Liver (tissue), 9 donors: ENCODE measurements around the gene GRK7. TPM values are rescaled to one million over a fixed set of nuclear protein-coding genes. Genes with fewer than 3 reads are reported as not detected.

Source experiments
- DNase-seq: peaks from one replicate; pipeline ENCODE4 v3.0.0-alpha.2; 2017; ENCODE audit warnings: low spot score
- H3K27ac ChIP-seq, 2 donors: one replicate each; pipeline ENCODE4 v1.7.0; 2013; ENCODE audit warnings: inconsistent platforms in 2 of 2, low read length in 2 of 2, control low read depth in 1 of 2, low read depth in 1 of 2, mild to moderate bottlenecking in 1 of 2
- H3K27me3 ChIP-seq, 4 donors: one replicate each; pipeline versions ENCODE4 v1.6.1 to v1.7.0; 2013; ENCODE audit warnings: low read length in 3 of 4, inconsistent platforms in 1 of 4, mild to moderate bottlenecking in 1 of 4, moderate library complexity in 1 of 4; ENCODE audit not compliant: control insufficient read depth in 4 of 4, insufficient read depth in 4 of 4
- H3K36me3 ChIP-seq, 4 donors: one replicate each; pipeline versions ENCODE4 v1.6.1 to v1.7.0; 2013; ENCODE audit warnings: low read length in 3 of 4, mild to moderate bottlenecking in 3 of 4, low read depth in 1 of 4, moderate library complexity in 1 of 4; ENCODE audit not compliant: control insufficient read depth in 4 of 4, insufficient read depth in 3 of 4
- H3K4me1 ChIP-seq, 4 donors: one replicate each; pipeline versions ENCODE4 v1.6.1 to v1.7.0; 2013; ENCODE audit warnings: low read length in 3 of 4, mild to moderate bottlenecking in 3 of 4, moderate library complexity in 1 of 4; ENCODE audit not compliant: control insufficient read depth in 4 of 4, insufficient read depth in 4 of 4
- H3K4me3 ChIP-seq, 3 donors: one replicate each; pipeline versions ENCODE4 v1.6.1 to v1.7.0; 2013; ENCODE audit warnings: low read length in 3 of 3, control low read depth in 1 of 3, low read depth in 1 of 3, mild to moderate bottlenecking in 1 of 3
- H3K9ac ChIP-seq, 2 donors: one replicate each; pipeline ENCODE4 v1.7.0; 2013; ENCODE audit warnings: low read length in 2 of 2, mild to moderate bottlenecking in 2 of 2, moderate library complexity in 2 of 2, control low read depth in 1 of 2, low read depth in 1 of 2
- H3K9me3 ChIP-seq, 4 donors: one replicate each; pipeline versions ENCODE4 v1.6.1 to v1.7.0; 2013; ENCODE audit warnings: low read length in 3 of 4; ENCODE audit not compliant: control insufficient read depth in 4 of 4
- ATF3 ChIP-seq: IDR thresholded peaks from 2 replicates; pipeline ENCODE4 v1.6.1; 2016; ENCODE audit warnings: antibody characterized with exemption
- CTCF ChIP-seq: fragments of 150-350 bp; IDR thresholded peaks from 2 replicates; pipeline ENCODE4 v1.5.1; 2017; ENCODE audit warnings: improper control_type of control experiment, low read depth, low read length; ENCODE audit not compliant: missing input control
- FOXA1 ChIP-seq: IDR thresholded peaks from 2 replicates; pipeline ENCODE4 v1.6.1; 2016; ENCODE audit warnings: antibody characterized with exemption
- FOXA2 ChIP-seq: IDR thresholded peaks from 2 replicates; pipeline ENCODE4 v1.6.1; 2016; ENCODE audit warnings: antibody characterized with exemption
- GABPA ChIP-seq, 2 donors: IDR thresholded peaks in 1 of 2; conservative IDR thresholded peaks in 1 of 2; 2 replicates each; pipeline ENCODE4 v1.6.1; 2016; ENCODE audit warnings: antibody characterized with exemption in 2 of 2, mild to moderate bottlenecking in 1 of 2, moderate library complexity in 1 of 2
- HNF4A ChIP-seq, 2 donors: conservative IDR thresholded peaks; 2 replicates each; pipeline ENCODE4 v1.6.1; 2016; ENCODE audit warnings: antibody characterized with exemption in 2 of 2, mild to moderate bottlenecking in 2 of 2
- HNF4G ChIP-seq: IDR thresholded peaks from 2 replicates; pipeline ENCODE4 v1.6.1; 2016; ENCODE audit warnings: antibody characterized with exemption
- JUND ChIP-seq, 2 donors: IDR thresholded peaks; 2 replicates each; pipeline ENCODE4 v1.6.1; 2016; ENCODE audit warnings: antibody characterized with exemption in 2 of 2
- NR2F2 ChIP-seq: IDR thresholded peaks from 2 replicates; pipeline ENCODE4 v1.6.1; 2016; ENCODE audit warnings: antibody characterized with exemption
- RXRA ChIP-seq, 2 donors: IDR thresholded peaks; 2 replicates each; pipeline ENCODE4 v1.6.1; 2017 to 2018; ENCODE audit warnings: antibody characterized with exemption in 2 of 2, mild to moderate bottlenecking in 1 of 2
- SP1 ChIP-seq: IDR thresholded peaks from 2 replicates; pipeline ENCODE4 v1.6.1; 2018; ENCODE audit warnings: antibody characterized with exemption, mild to moderate bottlenecking
- TAF1 ChIP-seq: conservative IDR thresholded peaks from 2 replicates; pipeline ENCODE4 v1.6.1; 2016; ENCODE audit warnings: antibody characterized with exemption, mild to moderate bottlenecking
- YY1 ChIP-seq: IDR thresholded peaks from 2 replicates; pipeline ENCODE4 v1.6.1; 2016; ENCODE audit warnings: antibody characterized with exemption, mild to moderate bottlenecking
- WGBS: extraction: QIAGEN DNeasy Blood & Tissue Kit; methylation state at CpG from one replicate; pipeline ENCODE4 v1.1.7; 2013; 5-methylcytosine and 5-hydroxymethylcytosine counted together
- polyA plus RNA-seq, 2 donors: library from polyadenylated mRNA; stranded (reverse) in 1 of 2; unstranded in 1 of 2; fragments of 200-250 nt in 1 of 2; fragments of >200 nt in 1 of 2; fragmentation: Nextera tagmentation in 1 of 2; extraction: Ambion mirVana in 1 of 2; gene quantifications; one replicate each; pipeline versions ENCODE4 v1.2.1 to v1.2.3, GENCODE V29; 2013 to 2015
- total RNA-seq, 2 donors: library from RNA; depleted of rRNA; stranded (reverse); fragments of >200 nt; gene quantifications; one replicate each; pipeline ENCODE4 v1.2.3, GENCODE V29; 2014
- TF ChIP-seq, protein P1 (sequence below): IDR thresholded peaks from 2 replicates; pipeline ENCODE4 v1.6.1; 2016; ENCODE audit warnings: antibody characterized with exemption
- TF ChIP-seq, protein P2 (sequence below): IDR thresholded peaks from 2 replicates; pipeline ENCODE4 v1.6.1; 2016; ENCODE audit warnings: antibody characterized with exemption
- TF ChIP-seq, protein P3 (sequence below): IDR thresholded peaks from 2 replicates; pipeline ENCODE4 v1.6.1; 2016; ENCODE audit warnings: antibody characterized with exemption, mild to moderate bottlenecking
- donor health status: healthy.
- donor health status: healthy.
- donor health status: healthy.
- donor health status: healthy.
- donor health status: healthy.

GRK7 gene
- total and polyA plus RNA-seq, 4 donors, result 0.08 TPM; not detected in 3

GRCh38 chr3:141810161-141810560 is 47.0 kb downstream of the GRK7 start:
- DNase-seq, result no peak
- Histone ChIP-seq H3K9ac (no peak overlapping the region), H3K4me1 (no peaks in the 10 kb centered on the region), H3K27me3 (no peaks in the 10 kb centered on the region), H3K4me3 (no peak overlapping the region), H3K27ac (no peak overlapping the region), H3K36me3 (no peaks in the 10 kb centered on the region), H3K9me3 (no peaks in the 10 kb centered on the region)
- WGBS, result 91% methylated on average over 2 of the region's 2 CpGs
- TF ChIP-seq NR2F2 (no peak), FOXA2 (no peak), SP1 (no peak)
- TF ChIP-seq, protein P1, sequence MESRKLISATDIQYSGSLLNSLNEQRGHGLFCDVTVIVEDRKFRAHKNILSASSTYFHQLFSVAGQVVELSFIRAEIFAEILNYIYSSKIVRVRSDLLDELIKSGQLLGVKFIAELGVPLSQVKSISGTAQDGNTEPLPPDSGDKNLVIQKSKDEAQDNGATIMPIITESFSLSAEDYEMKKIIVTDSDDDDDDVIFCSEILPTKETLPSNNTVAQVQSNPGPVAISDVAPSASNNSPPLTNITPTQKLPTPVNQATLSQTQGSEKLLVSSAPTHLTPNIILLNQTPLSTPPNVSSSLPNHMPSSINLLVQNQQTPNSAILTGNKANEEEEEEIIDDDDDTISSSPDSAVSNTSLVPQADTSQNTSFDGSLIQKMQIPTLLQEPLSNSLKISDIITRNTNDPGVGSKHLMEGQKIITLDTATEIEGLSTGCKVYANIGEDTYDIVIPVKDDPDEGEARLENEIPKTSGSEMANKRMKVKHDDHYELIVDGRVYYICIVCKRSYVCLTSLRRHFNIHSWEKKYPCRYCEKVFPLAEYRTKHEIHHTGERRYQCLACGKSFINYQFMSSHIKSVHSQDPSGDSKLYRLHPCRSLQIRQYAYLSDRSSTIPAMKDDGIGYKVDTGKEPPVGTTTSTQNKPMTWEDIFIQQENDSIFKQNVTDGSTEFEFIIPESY, result no peak

DNA sequence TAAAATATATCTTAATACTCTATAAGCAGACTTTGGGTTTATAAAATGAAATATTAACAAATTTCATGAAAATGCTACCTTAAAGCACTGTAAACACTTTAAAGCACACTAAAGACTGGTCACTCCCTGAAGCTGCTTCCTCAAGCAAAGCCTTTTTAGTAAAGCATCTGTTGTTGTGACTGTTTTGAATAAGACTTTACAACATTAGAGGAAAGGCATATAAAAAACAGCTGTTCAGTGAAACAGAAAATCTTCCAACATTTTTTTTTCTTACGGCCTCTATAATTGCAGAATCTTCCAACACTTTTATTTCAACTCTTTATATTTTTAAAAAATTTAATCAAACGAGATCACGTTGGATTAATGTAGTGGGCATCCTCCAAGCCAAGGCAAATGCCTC is 48.1 kb downstream of the GRK7 start:
- no peak overlapping the region for H3K27ac ChIP-seq
- 88% methylated on average over 3 of the region's 3 CpGs for WGBS
- H3K9me3 ChIP-seq, result peaks cover 0 to 1% (median 0%) of the 10 kb centered on the region in 4 donors
- no peak for DNase-seq
- no peak overlapping the region for H3K9ac ChIP-seq
- no peak for TF ChIP-seq CTCF
- TF ChIP-seq YY1, result no peak
- TF ChIP-seq, protein P2, sequence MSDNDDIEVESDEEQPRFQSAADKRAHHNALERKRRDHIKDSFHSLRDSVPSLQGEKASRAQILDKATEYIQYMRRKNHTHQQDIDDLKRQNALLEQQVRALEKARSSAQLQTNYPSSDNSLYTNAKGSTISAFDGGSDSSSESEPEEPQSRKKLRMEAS, result no peak
- no peak for TF ChIP-seq NR2F2
- TF ChIP-seq HNF4G, result no peak
- TF ChIP-seq RXRA (IDR thresholded peaks at IDR 0.05), result no peak
- TF ChIP-seq, protein P1, result no peak
- no peak for TF ChIP-seq HNF4A (conservative IDR thresholded peaks at IDR 0.05)
- TF ChIP-seq GABPA (IDR thresholded peaks at IDR 0.05 in 1 of 2, conservative IDR thresholded peaks at IDR 0.05 in 1 of 2), result no peak
- no peak for TF ChIP-seq JUND (IDR thresholded peaks at IDR 0.05)
- TF ChIP-seq, protein P3, sequence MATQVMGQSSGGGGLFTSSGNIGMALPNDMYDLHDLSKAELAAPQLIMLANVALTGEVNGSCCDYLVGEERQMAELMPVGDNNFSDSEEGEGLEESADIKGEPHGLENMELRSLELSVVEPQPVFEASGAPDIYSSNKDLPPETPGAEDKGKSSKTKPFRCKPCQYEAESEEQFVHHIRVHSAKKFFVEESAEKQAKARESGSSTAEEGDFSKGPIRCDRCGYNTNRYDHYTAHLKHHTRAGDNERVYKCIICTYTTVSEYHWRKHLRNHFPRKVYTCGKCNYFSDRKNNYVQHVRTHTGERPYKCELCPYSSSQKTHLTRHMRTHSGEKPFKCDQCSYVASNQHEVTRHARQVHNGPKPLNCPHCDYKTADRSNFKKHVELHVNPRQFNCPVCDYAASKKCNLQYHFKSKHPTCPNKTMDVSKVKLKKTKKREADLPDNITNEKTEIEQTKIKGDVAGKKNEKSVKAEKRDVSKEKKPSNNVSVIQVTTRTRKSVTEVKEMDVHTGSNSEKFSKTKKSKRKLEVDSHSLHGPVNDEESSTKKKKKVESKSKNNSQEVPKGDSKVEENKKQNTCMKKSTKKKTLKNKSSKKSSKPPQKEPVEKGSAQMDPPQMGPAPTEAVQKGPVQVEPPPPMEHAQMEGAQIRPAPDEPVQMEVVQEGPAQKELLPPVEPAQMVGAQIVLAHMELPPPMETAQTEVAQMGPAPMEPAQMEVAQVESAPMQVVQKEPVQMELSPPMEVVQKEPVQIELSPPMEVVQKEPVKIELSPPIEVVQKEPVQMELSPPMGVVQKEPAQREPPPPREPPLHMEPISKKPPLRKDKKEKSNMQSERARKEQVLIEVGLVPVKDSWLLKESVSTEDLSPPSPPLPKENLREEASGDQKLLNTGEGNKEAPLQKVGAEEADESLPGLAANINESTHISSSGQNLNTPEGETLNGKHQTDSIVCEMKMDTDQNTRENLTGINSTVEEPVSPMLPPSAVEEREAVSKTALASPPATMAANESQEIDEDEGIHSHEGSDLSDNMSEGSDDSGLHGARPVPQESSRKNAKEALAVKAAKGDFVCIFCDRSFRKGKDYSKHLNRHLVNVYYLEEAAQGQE, result no peak
- TF ChIP-seq FOXA1, result no peak
- no peak for TF ChIP-seq ATF3
- TF ChIP-seq TAF1, result no peak
- TF ChIP-seq FOXA2, result no peak
- no peaks in the 10 kb centered on the region for H3K27me3 ChIP-seq
- H3K4me3 ChIP-seq, result no peak overlapping the region
- H3K4me1 ChIP-seq, result no peaks in the 10 kb centered on the region
- H3K36me3 ChIP-seq, result no peaks in the 10 kb centered on the region
